HL-60 (cell line): ENCODE measurements around the gene TBC1D16.

Experiments
- POLR2AphosphoS5 ChIP-seq: IDR thresholded peaks from 2 replicates; pipeline ENCODE4 v1.6.1; 2012; ENCODE audit warnings: low read depth
- TF ChIP-seq, protein P1 (sequence below): IDR thresholded peaks from one replicate; pipeline ENCODE4 v1.5.1; 2011; ENCODE audit warnings: low read length, control low read depth, inconsistent platforms; ENCODE audit not compliant: insufficient read depth

DNA sequence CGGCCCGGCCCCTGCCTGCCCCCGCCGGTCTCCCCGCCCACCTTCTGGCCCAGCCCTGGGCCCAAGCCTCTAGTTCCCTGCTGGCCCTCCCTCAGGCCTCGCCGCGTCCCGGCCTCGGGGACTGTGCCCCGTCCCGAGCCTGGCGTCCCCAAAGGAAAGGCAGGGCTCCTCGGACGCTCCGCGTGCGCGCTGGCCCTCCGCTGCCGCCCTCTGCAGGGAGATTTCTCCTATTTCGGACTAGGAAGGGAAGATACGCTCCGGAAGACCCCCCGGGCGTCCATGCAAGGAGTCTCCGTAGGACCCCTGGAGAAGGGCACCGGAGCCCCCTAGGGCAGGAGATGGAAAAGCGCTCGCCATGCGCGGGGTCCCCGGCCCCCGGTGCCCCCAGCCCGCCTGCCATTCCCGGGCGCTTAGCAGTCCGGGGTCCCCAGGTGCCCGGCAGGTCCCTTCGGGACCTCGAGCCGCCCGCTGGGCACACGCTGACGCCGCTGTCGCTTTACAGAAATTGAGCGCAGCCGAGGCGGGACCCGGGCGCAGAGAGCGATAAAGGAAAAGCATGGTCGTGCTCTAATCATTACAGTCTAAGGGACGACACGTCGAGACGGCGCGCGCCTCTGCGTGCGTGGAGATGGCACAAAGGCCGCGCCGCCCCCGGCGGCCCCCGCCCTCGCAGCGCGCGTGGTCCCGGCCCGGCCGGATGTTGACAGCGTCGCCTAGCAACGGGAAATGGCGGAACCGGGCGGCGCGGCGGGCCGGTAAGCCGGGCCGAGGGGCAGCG, 454 bp upstream of the TBC1D16 start, which contains the start of gene CCDC40:
- TF ChIP-seq, protein P1, sequence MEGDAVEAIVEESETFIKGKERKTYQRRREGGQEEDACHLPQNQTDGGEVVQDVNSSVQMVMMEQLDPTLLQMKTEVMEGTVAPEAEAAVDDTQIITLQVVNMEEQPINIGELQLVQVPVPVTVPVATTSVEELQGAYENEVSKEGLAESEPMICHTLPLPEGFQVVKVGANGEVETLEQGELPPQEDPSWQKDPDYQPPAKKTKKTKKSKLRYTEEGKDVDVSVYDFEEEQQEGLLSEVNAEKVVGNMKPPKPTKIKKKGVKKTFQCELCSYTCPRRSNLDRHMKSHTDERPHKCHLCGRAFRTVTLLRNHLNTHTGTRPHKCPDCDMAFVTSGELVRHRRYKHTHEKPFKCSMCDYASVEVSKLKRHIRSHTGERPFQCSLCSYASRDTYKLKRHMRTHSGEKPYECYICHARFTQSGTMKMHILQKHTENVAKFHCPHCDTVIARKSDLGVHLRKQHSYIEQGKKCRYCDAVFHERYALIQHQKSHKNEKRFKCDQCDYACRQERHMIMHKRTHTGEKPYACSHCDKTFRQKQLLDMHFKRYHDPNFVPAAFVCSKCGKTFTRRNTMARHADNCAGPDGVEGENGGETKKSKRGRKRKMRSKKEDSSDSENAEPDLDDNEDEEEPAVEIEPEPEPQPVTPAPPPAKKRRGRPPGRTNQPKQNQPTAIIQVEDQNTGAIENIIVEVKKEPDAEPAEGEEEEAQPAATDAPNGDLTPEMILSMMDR: no peak
- no peak for TF ChIP-seq POLR2AphosphoS5
